ENCODE results near the gene KEL.

The KEL gene

GRCh38 chr7:142925413-142925812 lies 36.8 kb downstream of the KEL start:
- Histone ChIP-seq H3K14ac (ENCODE audit: low read length) (no peak overlapping the region), H3K4me2 (ENCODE audit: insufficient read depth, low read length, poor library complexity, severe bottlenecking) (no peak overlapping the region), H2BK15ac (ENCODE audit: low read length) (no peak overlapping the region), H3K4me1 (ENCODE audit: control insufficient read depth in 2 of 2, insufficient read depth in 1 of 2, low read depth in 1 of 2, low read length in 2 of 2) (no peaks in the 10 kb centered on the region), H2BK12ac (ENCODE audit: low read length) (no peak overlapping the region), H3K23ac (ENCODE audit: low read depth, low read length, poor library complexity) (no peak overlapping the region), H3K9ac (ENCODE audit: low read depth, low read length, poor library complexity) (no peak overlapping the region), H3K4me3 (ENCODE audit: low read length in 2 of 2) (no peak overlapping the region), H3K18ac (ENCODE audit: low read length) (no peak overlapping the region), H3K27ac (replicated peaks; ENCODE audit: low read length) (no peak overlapping the region), H4K91ac (ENCODE audit: low read depth, low read length, poor library complexity) (no peak overlapping the region), H3K9me3 (replicated peaks in 1 of 2; ENCODE audit: control insufficient read depth in 2 of 2, insufficient read depth in 1 of 2, low read depth in 1 of 2, low read length in 2 of 2) (no peaks in the 10 kb centered on the region), H4K8ac (ENCODE audit: low read depth, low read length) (no peak overlapping the region), H3K4ac (ENCODE audit: low read length) (no peak overlapping the region), H2AK5ac (ENCODE audit: low read depth, low read length) (no peak overlapping the region), H3K27me3 (ENCODE audit: control insufficient read depth in 3 of 3, insufficient read depth in 3 of 3, low read depth in 1 of 3, low read length in 3 of 3) (no peaks in the 10 kb centered on the region), H2BK5ac (ENCODE audit: low read length) (no peak overlapping the region), H2AFZ (ENCODE audit: low read length) (no peak overlapping the region), H3K79me1 (ENCODE audit: low read depth, low read length) (no peaks in the 10 kb centered on the region), H2BK120ac (ENCODE audit: low read depth, low read length) (no peak overlapping the region), H3K36me3 (replicated peaks in 1 of 2; ENCODE audit: control insufficient read depth in 2 of 2, insufficient read depth in 2 of 2, low read length in 2 of 2) (no peaks in the 10 kb centered on the region)
- WGBS, 2 donors (ENCODE audit: extremely low coverage in 2 of 2, insufficient read length in 2 of 2, insufficient replicate concordance in 1 of 2): no CpG with 5 or more reads among the region's 12 CpGs
- no peak for DNase-seq (ENCODE audit: low spot score)

- DNase-seq (ENCODE audit: low spot score): no peak
- no peak overlapping the region for H3K4me3 ChIP-seq (ENCODE audit: low read length in 2 of 2)
Observed at GRCh38 chr7:142923391-142923790, 38.8 kb downstream of the KEL start.

GRCh38 chr7:142919656-142920055 lies 42.5 kb downstream of the KEL start:
- no peak overlapping the region for H3K4ac ChIP-seq (ENCODE audit: low read length)
- H3K27ac ChIP-seq (replicated peaks; ENCODE audit: low read length): no peak overlapping the region
- H2BK12ac ChIP-seq (ENCODE audit: low read length): no peak overlapping the region
- no peak overlapping the region for H2BK15ac ChIP-seq (ENCODE audit: low read length)
- H3K4me1 ChIP-seq (ENCODE audit: control insufficient read depth in 2 of 2, insufficient read depth in 1 of 2, low read depth in 1 of 2, low read length in 2 of 2): no peaks in the 10 kb centered on the region
- no peak overlapping the region for H3K23ac ChIP-seq (ENCODE audit: low read depth, low read length, poor library complexity)
- no peak for DNase-seq (ENCODE audit: low spot score)
- H3K9ac ChIP-seq (ENCODE audit: low read depth, low read length, poor library complexity): no peak overlapping the region
- no peak overlapping the region for H2BK5ac ChIP-seq (ENCODE audit: low read length)
- H3K9me3 ChIP-seq (replicated peaks in 1 of 2; ENCODE audit: control insufficient read depth in 2 of 2, insufficient read depth in 1 of 2, low read depth in 1 of 2, low read length in 2 of 2): no peaks in the 10 kb centered on the region
- no peak overlapping the region for H4K8ac ChIP-seq (ENCODE audit: low read depth, low read length)
- H4K91ac ChIP-seq (ENCODE audit: low read depth, low read length, poor library complexity): no peak overlapping the region
- no peak overlapping the region for H3K4me2 ChIP-seq (ENCODE audit: insufficient read depth, low read length, poor library complexity, severe bottlenecking)
- no peaks in the 10 kb centered on the region for H3K27me3 ChIP-seq (ENCODE audit: control insufficient read depth in 3 of 3, insufficient read depth in 3 of 3, low read depth in 1 of 3, low read length in 3 of 3)
- no peak overlapping the region for H3K4me3 ChIP-seq (ENCODE audit: low read length in 2 of 2)
- no CpG with 5 or more reads among the region's 3 CpGs for WGBS, 2 donors (ENCODE audit: extremely low coverage in 2 of 2, insufficient read length in 2 of 2, insufficient replicate concordance in 1 of 2)
- H3K18ac ChIP-seq (ENCODE audit: low read length): no peak overlapping the region
- H3K36me3 ChIP-seq (replicated peaks in 1 of 2; ENCODE audit: control insufficient read depth in 2 of 2, insufficient read depth in 2 of 2, low read length in 2 of 2): no peaks in the 10 kb centered on the region
- no peak overlapping the region for H2AFZ ChIP-seq (ENCODE audit: low read length)
- no peak overlapping the region for H2AK5ac ChIP-seq (ENCODE audit: low read depth, low read length)
- no peak overlapping the region for H2BK120ac ChIP-seq (ENCODE audit: low read depth, low read length)
- H3K14ac ChIP-seq (ENCODE audit: low read length): no peak overlapping the region
- H3K79me1 ChIP-seq (ENCODE audit: low read depth, low read length): no peaks in the 10 kb centered on the region

More at GRCh38 chr7:142923391-142923790, 38.8 kb downstream of the KEL start:
- H3K23ac ChIP-seq (ENCODE audit: low read depth, low read length, poor library complexity): no peak overlapping the region
- no peaks in the 10 kb centered on the region for H3K4me1 ChIP-seq (ENCODE audit: control insufficient read depth in 2 of 2, insufficient read depth in 1 of 2, low read depth in 1 of 2, low read length in 2 of 2)
- no peak overlapping the region for H2AK5ac ChIP-seq (ENCODE audit: low read depth, low read length)
- no peak overlapping the region for H4K8ac ChIP-seq (ENCODE audit: low read depth, low read length)
- no peak overlapping the region for H3K4ac ChIP-seq (ENCODE audit: low read length)
- H3K9me3 ChIP-seq (replicated peaks in 1 of 2; ENCODE audit: control insufficient read depth in 2 of 2, insufficient read depth in 1 of 2, low read depth in 1 of 2, low read length in 2 of 2): no peaks in the 10 kb centered on the region
- H3K36me3 ChIP-seq (replicated peaks in 1 of 2; ENCODE audit: control insufficient read depth in 2 of 2, insufficient read depth in 2 of 2, low read length in 2 of 2): no peaks in the 10 kb centered on the region
- no peak overlapping the region for H3K27ac ChIP-seq (replicated peaks; ENCODE audit: low read length)
- H3K4me2 ChIP-seq (ENCODE audit: insufficient read depth, low read length, poor library complexity, severe bottlenecking): no peak overlapping the region
- no peak overlapping the region for H2BK12ac ChIP-seq (ENCODE audit: low read length)
- no peak overlapping the region for H2AFZ ChIP-seq (ENCODE audit: low read length)
- no peak overlapping the region for H3K14ac ChIP-seq (ENCODE audit: low read length)
- no peaks in the 10 kb centered on the region for H3K27me3 ChIP-seq (ENCODE audit: control insufficient read depth in 3 of 3, insufficient read depth in 3 of 3, low read depth in 1 of 3, low read length in 3 of 3)
- no peak overlapping the region for H4K91ac ChIP-seq (ENCODE audit: low read depth, low read length, poor library complexity)
- no peak overlapping the region for H3K18ac ChIP-seq (ENCODE audit: low read length)
- WGBS, 2 donors (ENCODE audit: extremely low coverage in 2 of 2, insufficient read length in 2 of 2, insufficient replicate concordance in 1 of 2): no CpG with 5 or more reads among the region's 2 CpGs
- H2BK15ac ChIP-seq (ENCODE audit: low read length): no peak overlapping the region
- H2BK5ac ChIP-seq (ENCODE audit: low read length): no peak overlapping the region
- no peaks in the 10 kb centered on the region for H3K79me1 ChIP-seq (ENCODE audit: low read depth, low read length)
- no peak overlapping the region for H3K9ac ChIP-seq (ENCODE audit: low read depth, low read length, poor library complexity)
- no peak overlapping the region for H2BK120ac ChIP-seq (ENCODE audit: low read depth, low read length)

- Histone ChIP-seq H2BK120ac (ENCODE audit: low read depth, low read length) (no peak overlapping the region), H3K4me2 (ENCODE audit: insufficient read depth, low read length, poor library complexity, severe bottlenecking) (no peak overlapping the region), H3K27ac (replicated peaks; ENCODE audit: low read length) (no peak overlapping the region), H3K23ac (ENCODE audit: low read depth, low read length, poor library complexity) (no peak overlapping the region), H3K4me3 (ENCODE audit: low read length in 2 of 2) (no peak overlapping the region), H3K27me3 (ENCODE audit: control insufficient read depth in 3 of 3, insufficient read depth in 3 of 3, low read depth in 1 of 3, low read length in 3 of 3) (no peaks in the 10 kb centered on the region), H3K14ac (ENCODE audit: low read length) (no peak overlapping the region), H3K9ac (ENCODE audit: low read depth, low read length, poor library complexity) (no peak overlapping the region), H3K4me1 (ENCODE audit: control insufficient read depth in 2 of 2, insufficient read depth in 1 of 2, low read depth in 1 of 2, low read length in 2 of 2) (no peaks in the 10 kb centered on the region), H3K79me1 (ENCODE audit: low read depth, low read length) (no peaks in the 10 kb centered on the region), H3K36me3 (replicated peaks in 1 of 2; ENCODE audit: control insufficient read depth in 2 of 2, insufficient read depth in 2 of 2, low read length in 2 of 2) (no peaks in the 10 kb centered on the region), H2AFZ (ENCODE audit: low read length) (no peak overlapping the region), H4K8ac (ENCODE audit: low read depth, low read length) (no peak overlapping the region), H2BK15ac (ENCODE audit: low read length) (no peak overlapping the region), H4K91ac (ENCODE audit: low read depth, low read length, poor library complexity) (no peak overlapping the region), H2BK12ac (ENCODE audit: low read length) (no peak overlapping the region), H3K18ac (ENCODE audit: low read length) (no peak overlapping the region), H2BK5ac (ENCODE audit: low read length) (no peak overlapping the region), H3K9me3 (replicated peaks in 1 of 2; ENCODE audit: control insufficient read depth in 2 of 2, insufficient read depth in 1 of 2, low read depth in 1 of 2, low read length in 2 of 2) (no peaks in the 10 kb centered on the region), H2AK5ac (ENCODE audit: low read depth, low read length) (no peak overlapping the region), H3K4ac (ENCODE audit: low read length) (no peak overlapping the region)
- DNase-seq (ENCODE audit: low spot score): no peak
- no CpG with 5 or more reads among the region's 2 CpGs for WGBS, 2 donors (ENCODE audit: extremely low coverage in 2 of 2, insufficient read length in 2 of 2, insufficient replicate concordance in 1 of 2)
Observed at GRCh38 chr7:142918901-142919300, 43.3 kb downstream of the KEL start.
